ENCODE measurements around the gene RAI14.

- TF ChIP-seq POLR2A (IDR thresholded peaks at IDR 0.05), result no peak
- TF ChIP-seq, protein P1, sequence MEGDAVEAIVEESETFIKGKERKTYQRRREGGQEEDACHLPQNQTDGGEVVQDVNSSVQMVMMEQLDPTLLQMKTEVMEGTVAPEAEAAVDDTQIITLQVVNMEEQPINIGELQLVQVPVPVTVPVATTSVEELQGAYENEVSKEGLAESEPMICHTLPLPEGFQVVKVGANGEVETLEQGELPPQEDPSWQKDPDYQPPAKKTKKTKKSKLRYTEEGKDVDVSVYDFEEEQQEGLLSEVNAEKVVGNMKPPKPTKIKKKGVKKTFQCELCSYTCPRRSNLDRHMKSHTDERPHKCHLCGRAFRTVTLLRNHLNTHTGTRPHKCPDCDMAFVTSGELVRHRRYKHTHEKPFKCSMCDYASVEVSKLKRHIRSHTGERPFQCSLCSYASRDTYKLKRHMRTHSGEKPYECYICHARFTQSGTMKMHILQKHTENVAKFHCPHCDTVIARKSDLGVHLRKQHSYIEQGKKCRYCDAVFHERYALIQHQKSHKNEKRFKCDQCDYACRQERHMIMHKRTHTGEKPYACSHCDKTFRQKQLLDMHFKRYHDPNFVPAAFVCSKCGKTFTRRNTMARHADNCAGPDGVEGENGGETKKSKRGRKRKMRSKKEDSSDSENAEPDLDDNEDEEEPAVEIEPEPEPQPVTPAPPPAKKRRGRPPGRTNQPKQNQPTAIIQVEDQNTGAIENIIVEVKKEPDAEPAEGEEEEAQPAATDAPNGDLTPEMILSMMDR (IDR thresholded peaks at IDR 0.05), result no peak
Observed at GRCh38 chr5:34685485-34686165, 29.5 kb downstream of the RAI14 start.

All from lower leg skin (tissue), 3 donors.